ENCODE results near the gene ADISSP.
A peak's percentile ranks its signal among the peaks of the same experiment; 100 is the strongest.

Gene ADISSP

GRCh38 chr20:3767427-3768341, at the start of gene ADISSP:
ADISSP (minus strand) TSS chr20:3767753; CDS start chr20:3760100, 7,653 bp downstream.
- peak; percentile 99 for DNase-seq

GRCh38 chr20:3815703-3816315, 48.3 kb upstream of the ADISSP start:
- no peak for DNase-seq

DNA sequence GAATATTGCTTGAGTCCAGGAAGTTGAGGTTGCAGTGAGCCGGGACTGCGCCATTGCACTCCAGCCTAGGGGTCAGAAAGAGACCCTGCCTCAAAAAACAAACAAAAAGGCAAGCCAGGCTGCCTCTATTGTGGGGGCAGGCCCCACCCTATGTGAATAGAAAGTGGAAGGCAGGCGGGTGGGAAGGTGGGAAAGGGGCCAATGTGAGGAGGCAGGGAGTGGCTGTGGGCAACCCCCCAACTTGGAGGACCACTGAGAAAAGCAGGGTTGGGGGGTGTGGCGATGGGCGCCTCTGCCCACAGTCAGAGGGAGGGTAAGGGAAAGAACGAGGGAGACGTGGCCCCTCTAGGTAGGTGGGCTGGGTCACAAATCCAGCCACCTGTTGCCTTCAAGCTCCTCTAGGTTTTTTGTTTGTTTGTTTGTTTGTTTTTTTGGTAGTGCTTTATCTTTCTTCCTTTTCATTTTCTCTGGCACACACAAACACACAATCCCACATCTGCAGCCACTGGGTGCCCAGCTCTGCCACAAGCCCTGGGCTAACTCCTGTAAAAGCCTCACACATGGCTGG, 47.5 kb upstream of the ADISSP start:
- DNase-seq: no peak

DNA sequence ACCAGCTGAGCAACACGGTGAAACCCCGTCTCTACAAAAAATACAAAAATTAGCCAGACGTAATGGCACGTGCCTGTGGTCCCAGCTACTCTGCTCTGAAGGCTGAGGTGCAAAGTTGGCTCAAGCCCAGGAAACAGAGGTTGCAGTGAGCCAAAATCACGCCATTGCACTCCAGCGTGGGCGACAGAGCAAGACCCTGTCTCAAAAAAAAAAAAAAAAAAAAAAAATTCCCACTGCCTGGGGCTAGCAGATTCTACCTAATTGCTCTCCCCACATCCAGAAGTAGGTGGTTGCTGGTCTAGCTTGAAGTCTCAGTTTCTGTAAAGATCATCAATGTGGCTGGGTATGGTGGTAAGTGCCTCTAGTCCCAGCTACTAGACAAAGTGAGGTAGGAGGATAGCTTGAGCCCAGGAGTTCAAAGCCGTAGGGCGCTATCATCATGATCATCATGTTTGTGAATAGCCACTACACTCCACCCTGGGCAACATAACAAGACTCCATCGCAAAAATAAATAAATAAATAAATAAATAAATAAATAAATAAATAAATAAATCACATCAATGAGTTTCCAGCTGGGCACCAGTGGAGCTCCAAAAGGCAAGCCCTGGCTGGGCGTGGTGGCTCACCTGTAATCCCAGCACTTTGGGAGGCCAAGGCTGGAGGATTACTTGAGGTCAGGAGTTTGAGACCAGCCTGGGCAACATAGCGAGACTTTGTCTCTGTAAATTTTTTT, 46.5 kb upstream of the ADISSP start:
- DNase-seq: no peak

DNA sequence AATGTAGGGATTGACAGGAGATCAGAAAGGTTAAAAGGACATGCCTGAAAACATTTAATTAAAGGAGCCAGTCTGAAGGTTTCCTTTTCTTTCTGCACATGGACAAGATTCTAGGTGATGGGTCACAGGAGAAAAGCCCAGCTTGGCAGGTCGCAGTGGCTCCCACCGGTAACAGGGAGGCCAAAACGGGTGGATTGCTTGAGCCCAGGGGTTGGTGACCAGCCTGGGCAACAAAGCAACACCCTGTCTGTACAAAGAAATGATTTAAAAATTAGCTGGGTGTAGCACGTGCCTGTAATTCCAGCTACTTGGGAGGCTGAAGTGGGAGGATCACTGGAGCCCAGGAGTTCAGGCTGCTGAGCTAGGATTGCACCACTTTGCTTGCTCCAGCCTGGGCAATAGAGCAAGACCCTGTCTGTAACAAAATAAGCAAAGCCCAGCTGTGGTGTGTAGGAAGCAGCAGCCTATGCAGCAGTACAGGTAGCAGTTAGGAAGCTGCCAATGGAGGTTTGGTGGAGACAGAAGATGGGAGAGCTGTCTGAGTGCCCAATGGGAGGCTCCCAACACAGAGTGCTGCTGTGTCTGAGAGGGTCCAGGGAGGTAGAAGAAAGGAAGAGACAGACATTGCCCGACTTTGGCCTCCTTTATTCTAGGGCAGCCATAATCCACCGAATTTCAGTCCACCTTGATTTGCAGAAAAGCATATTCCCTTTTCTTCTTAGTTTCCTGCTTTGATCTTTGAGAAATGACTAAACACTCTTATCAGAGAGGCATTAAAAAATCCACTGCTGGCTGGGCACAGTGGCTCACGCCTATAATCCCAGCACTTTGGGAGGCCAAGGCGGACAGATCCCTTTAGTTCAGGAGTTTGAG, 45.7 kb upstream of the ADISSP start:
- DNase-seq: no peak

GRCh38 chr20:3812259-3812681, 44.7 kb upstream of the ADISSP start:
- no peak for DNase-seq

DNA sequence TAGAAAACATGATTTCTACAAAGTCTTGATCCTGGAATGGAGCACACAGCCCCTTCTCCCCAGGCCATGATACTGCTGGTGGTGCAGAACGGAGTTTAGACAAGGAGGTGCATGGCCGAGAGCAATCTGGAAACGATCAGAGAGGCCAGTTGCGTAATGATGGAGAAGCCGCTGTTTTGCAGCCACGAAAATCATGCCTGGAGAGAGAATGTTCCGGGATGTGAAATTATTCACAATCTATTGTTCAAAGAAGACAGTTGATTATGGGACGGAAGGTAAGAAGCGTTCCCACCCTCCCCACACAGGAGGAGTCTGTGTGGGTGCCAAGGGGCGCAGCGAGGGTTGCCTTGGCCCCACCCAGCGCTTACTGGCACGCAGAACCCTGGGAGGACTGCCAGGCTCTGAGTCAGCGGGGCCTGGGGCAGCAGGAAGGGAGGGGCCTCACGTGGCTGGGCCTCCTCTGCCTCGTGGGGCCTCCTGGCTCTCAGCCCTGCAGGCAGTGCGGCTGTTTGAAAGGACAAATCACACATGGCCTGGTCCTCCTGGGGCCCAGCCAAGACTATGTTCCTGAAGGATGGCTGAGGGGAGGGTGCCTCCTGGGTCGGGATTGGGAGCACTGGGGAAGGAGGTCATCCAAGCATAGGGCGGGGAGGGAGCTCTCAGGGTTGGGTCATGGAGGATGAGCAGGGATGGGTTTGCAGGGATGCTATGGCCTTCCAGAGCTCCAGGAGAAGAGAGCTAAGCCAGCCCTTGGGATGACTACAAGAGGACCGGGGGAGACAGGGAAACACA, 44.1 kb upstream of the ADISSP start:
- DNase-seq: no peak

DNA sequence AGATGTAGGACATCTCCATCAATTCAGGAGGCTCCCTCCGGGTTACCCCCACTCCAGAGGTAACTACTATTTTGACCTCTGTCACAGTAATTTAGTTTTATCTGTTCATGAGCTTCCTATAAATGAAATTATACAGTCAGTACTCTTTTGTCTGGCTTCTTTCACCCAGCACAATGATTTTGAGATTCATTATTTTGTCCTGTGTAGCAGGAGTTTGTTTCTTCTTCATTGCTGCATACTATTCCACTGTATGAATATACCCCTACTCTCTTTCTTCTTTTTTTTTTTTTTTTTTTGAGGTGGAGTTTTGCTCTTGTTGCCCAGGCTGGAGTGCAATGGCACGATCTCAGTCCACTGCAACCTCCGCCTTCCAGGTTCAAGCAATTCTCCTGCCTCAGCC, 41.0 kb upstream of the ADISSP start:
- DNase-seq: no peak

GRCh38 chr20:3804781-3805180, 37.2 kb upstream of the ADISSP start:
- no peak for DNase-seq

GRCh38 chr20:3804254-3804751, 36.8 kb upstream of the ADISSP start:
- DNase-seq: no peak

DNA sequence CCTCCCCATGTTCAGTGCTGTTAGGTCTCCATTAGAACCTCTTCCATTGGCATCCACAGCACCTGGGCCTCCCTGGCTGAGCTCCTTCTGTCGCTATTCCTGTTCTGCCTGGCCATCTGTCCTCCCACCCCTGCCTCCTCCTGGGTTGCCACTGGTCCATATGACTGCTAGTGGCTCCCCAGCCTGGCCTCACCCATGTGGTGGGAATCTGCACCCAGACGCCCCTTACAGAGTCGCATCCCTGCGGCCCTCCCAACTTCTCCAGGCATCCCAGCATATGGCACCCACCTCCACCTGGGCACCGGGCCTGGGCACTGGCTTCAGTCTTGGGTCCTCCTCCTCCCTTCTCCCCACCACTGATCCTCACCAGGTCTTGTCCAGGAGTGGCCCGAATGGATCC, 36.3 kb upstream of the ADISSP start:
- DNase-seq: no peak

- DNase-seq: no peak
These were observed 35.7 kb upstream of the ADISSP start for GRCh38 chr20:3803289-3803688.

GRCh38 chr20:3802524-3803239, 35.1 kb upstream of the ADISSP start:
- no peak for DNase-seq

- DNase-seq: no peak
These were observed 34.3 kb upstream of the ADISSP start for GRCh38 chr20:3801846-3802245.

GRCh38 chr20:3801299-3801698, 33.7 kb upstream of the ADISSP start:
- no peak for DNase-seq

- DNase-seq: no peak
These were observed 33.3 kb upstream of the ADISSP start for GRCh38 chr20:3800878-3801260.

GRCh38 chr20:3800256-3800877, 32.8 kb upstream of the ADISSP start:
- peak; percentile 25 for DNase-seq

DNA sequence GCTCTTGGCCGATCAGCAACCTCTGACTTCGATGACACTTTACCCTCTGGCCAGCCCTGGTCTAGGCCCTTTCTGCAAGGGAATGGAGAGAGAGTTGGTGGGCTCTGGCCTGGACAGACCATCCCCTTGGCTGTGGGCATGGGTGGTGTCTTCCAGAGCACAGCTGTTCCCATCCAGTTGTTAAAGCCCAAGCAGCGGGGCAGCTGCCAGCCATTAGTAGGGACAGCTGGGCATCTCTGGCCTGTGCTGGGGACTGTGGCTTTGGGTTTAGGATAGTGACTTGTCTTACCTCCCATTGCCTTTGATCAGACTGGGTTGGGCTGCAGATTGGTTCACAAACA, 31.3 kb upstream of the ADISSP start:
- no peak for DNase-seq

GRCh38 chr20:3798373-3798768, 30.8 kb upstream of the ADISSP start:
- no peak for DNase-seq

All from NCI-H146 (cell line).